GM23248 (cell line): Measurements from ENCODE around the gene MCF2L. TPM values are rescaled to one million over a fixed set of nuclear protein-coding genes. Genes with fewer than 3 reads are reported as not detected.

ENCODE experiments used
- DNase-seq: peaks from one replicate; pipeline ENCODE4 v3.0.0-alpha.2; 2015
- H2AFZ ChIP-seq: fragments of 200-600 bp; sonication (generic); 2 replicates; pipeline ENCODE4 v1.6.1; 2016; ENCODE audit warnings: antibody characterized with exemption
- H3F3A ChIP-seq: fragments of 200-600 bp; sonication (generic); 2 replicates; pipeline ENCODE4 v1.6.1; 2016; ENCODE audit warnings: mild to moderate bottlenecking, antibody characterized with exemption, mixed run types; ENCODE audit not compliant: insufficient read depth
- H3K27ac ChIP-seq: fragments of 200-600 bp; sonication (generic); 2 replicates; pipeline ENCODE4 v1.5.1; 2016; ENCODE audit warnings: mild to moderate bottlenecking
- H3K27me3 ChIP-seq: fragments of 200-600 bp; sonication (generic); replicated peaks from 2 replicates; pipeline ENCODE4 v1.6.1; 2016; ENCODE audit warnings: mild to moderate bottlenecking; ENCODE audit not compliant: insufficient read depth
- H3K36me3 ChIP-seq: fragments of 200-600 bp; sonication (generic); 2 replicates; pipeline ENCODE4 v1.6.1; 2016; ENCODE audit warnings: low read depth, mild to moderate bottlenecking
- H3K4me1 ChIP-seq: fragments of 200-600 bp; sonication (generic); 2 replicates; pipeline ENCODE4 v1.6.1; 2016; ENCODE audit warnings: mild to moderate bottlenecking; ENCODE audit not compliant: insufficient read depth
- H3K4me2 ChIP-seq: fragments of 200-600 bp; sonication (generic); one replicate; pipeline ENCODE4 v1.6.1; 2016; ENCODE audit warnings: mild to moderate bottlenecking; ENCODE audit not compliant: unreplicated experiment
- H3K4me3 ChIP-seq: fragments of 200-600 bp; sonication (generic); 2 replicates; pipeline ENCODE4 v1.5.1; 2016; ENCODE audit warnings: mild to moderate bottlenecking
- H3K79me2 ChIP-seq: fragments of 200-600 bp; sonication (generic); 2 replicates; pipeline ENCODE4 v1.6.1; 2016; ENCODE audit warnings: mild to moderate bottlenecking; ENCODE audit not compliant: insufficient read depth
- H3K9ac ChIP-seq: fragments of 200-600 bp; sonication (generic); 2 replicates; pipeline ENCODE4 v1.6.1; 2016; ENCODE audit warnings: mild to moderate bottlenecking
- H3K9me2 ChIP-seq: fragments of 200-600 bp; sonication (generic); 2 replicates; pipeline ENCODE4 v1.6.1; 2016; ENCODE audit warnings: mixed run types, mild to moderate bottlenecking, moderate library complexity; ENCODE audit not compliant: insufficient read depth
- H3K9me3 ChIP-seq: fragments of 200-600 bp; sonication (generic); one replicate; pipeline ENCODE4 v1.6.1; 2017; ENCODE audit warnings: low read depth
- H4K20me1 ChIP-seq: fragments of 200-600 bp; sonication (generic); 2 replicates; pipeline ENCODE4 v1.6.0; 2016; ENCODE audit not compliant: insufficient read depth
- EZH2 ChIP-seq: fragments of 200-600 bp; sonication (generic); IDR thresholded peaks from 2 replicates; pipeline ENCODE4 v1.6.1; 2018; ENCODE audit warnings: antibody characterized with exemption, mild to moderate bottlenecking; ENCODE audit not compliant: insufficient read depth, poor library complexity, severe bottlenecking
- EZH2phosphoT487 ChIP-seq: fragments of 200-600 bp; sonication (generic); IDR thresholded peaks from 2 replicates; pipeline ENCODE4 v1.6.1; 2018; ENCODE audit warnings: antibody characterized with exemption, moderate library complexity, mild to moderate bottlenecking, low read depth; ENCODE audit not compliant: insufficient read depth
- WGBS, 2 experiments: methylation state at CpG; one replicate each; pipeline ENCODE4 v1.1.6; 2015 to 2017; ENCODE audit warnings: low lambda C conversion rate in 2 of 2, low coverage in 1 of 2; ENCODE audit errors: missing lambda C conversion rate in 2 of 2; 5-methylcytosine and 5-hydroxymethylcytosine counted together
- in situ Hi-C: fragments of 300-500 bp; cut with MboI; formaldehyde crosslinking; loops from 2 replicates; pipeline ENCODE4 v1.15.0; 2020
- polyA plus RNA-seq: library from polyadenylated mRNA; unstranded; fragments of >200 nt; fragmentation: Nextera tagmentation; extraction: Ambion mirVana; gene quantifications from 2 replicates; pipeline ENCODE4 v1.2.1, GENCODE V29; 2016
- total RNA-seq: library from RNA; depleted of rRNA; stranded (reverse); fragments of >200 nt; shearing (Covaris generic); gene quantifications from 2 replicates; pipeline ENCODE4 v1.2.3, GENCODE V29; 2014

MCF2L gene
- total and polyA plus RNA-seq, 2 experiments from 2014 or later = not detected

- peak overlapping the region; percentile 39 for H3K4me3 ChIP-seq
- no peak overlapping the region for H3K27ac ChIP-seq
- in situ Hi-C loops = no loop called here
- no peaks in the 10 kb centered on the region for H4K20me1 ChIP-seq
- H3K9me3 ChIP-seq = no peaks in the 10 kb centered on the region
- H3K36me3 ChIP-seq = no peaks in the 10 kb centered on the region
- WGBS, 2 experiments = 34 to 41% methylated on average over 27 of the region's 27 CpGs
- no peaks in the 10 kb centered on the region for H3K4me1 ChIP-seq
- peaks cover 34% of the 10 kb centered on the region for H3K27me3 ChIP-seq
- H3K9ac ChIP-seq = no peak overlapping the region
- H3K79me2 ChIP-seq = no peaks in the 10 kb centered on the region
- H3K4me2 ChIP-seq = no peak overlapping the region
- DNase-seq = peak; percentile 69
- TF ChIP-seq EZH2phosphoT487 (no peak), EZH2 (no peak)
- no peaks in the 10 kb centered on the region for H3K9me2 ChIP-seq
- no peaks in the 10 kb centered on the region for H3F3A ChIP-seq
- 0 out of 2 replicates have a peak overlapping the region, but pooled peaks have one; percentile 52 for H2AFZ ChIP-seq
Observed at GRCh38 chr13:113044391-113045114, 75.5 kb downstream of the MCF2L start.

- DNase-seq = no peak
- in situ Hi-C loops = no loop called here
- no peaks in the 10 kb centered on the region for H3K9me2 ChIP-seq
- TF ChIP-seq EZH2 = no peak
- TF ChIP-seq EZH2phosphoT487 = no peak
- no peak overlapping the region for H3K27ac ChIP-seq
- peaks cover 37% of the 10 kb centered on the region for H3K27me3 ChIP-seq
- H3K36me3 ChIP-seq = no peaks in the 10 kb centered on the region
- 63 to 66% methylated on average over 27 to 30 of the region's 32 CpGs for WGBS, 2 experiments
- no peak overlapping the region for H2AFZ ChIP-seq
- no peaks in the 10 kb centered on the region for H3K79me2 ChIP-seq
- H3K9me3 ChIP-seq = no peaks in the 10 kb centered on the region
- no peak overlapping the region for H3K9ac ChIP-seq
- H3K4me2 ChIP-seq = no peak overlapping the region
- no peaks in the 10 kb centered on the region for H3F3A ChIP-seq
- no peaks in the 10 kb centered on the region for H4K20me1 ChIP-seq
- H3K4me1 ChIP-seq = no peaks in the 10 kb centered on the region
- no peak overlapping the region for H3K4me3 ChIP-seq
Observed at GRCh38 chr13:113045251-113046127, 76.5 kb downstream of the MCF2L start.

- Histone ChIP-seq H3K4me2 (no peak overlapping the region), H3K79me2 (no peaks in the 10 kb centered on the region)
- 83 to 86% methylated on average over 30 of the region's 30 CpGs for WGBS, 2 experiments
Observed at GRCh38 chr13:113046128-113046882, 77.3 kb downstream of the MCF2L start.

GRCh38 chr13:113046883-113047244 lies 77.8 kb downstream of the MCF2L start:
- no peaks in the 10 kb centered on the region for H3K4me1 ChIP-seq
- H3K27me3 ChIP-seq = peaks cover 48% of the 10 kb centered on the region
- in situ Hi-C loops = no loop called here
- TF ChIP-seq EZH2 (no peak), EZH2phosphoT487 (no peak)
- no peak overlapping the region for H2AFZ ChIP-seq
- no peaks in the 10 kb centered on the region for H3K9me2 ChIP-seq
- H3K79me2 ChIP-seq = no peaks in the 10 kb centered on the region
- H3K4me2 ChIP-seq = no peak overlapping the region
- no peak for DNase-seq
- H4K20me1 ChIP-seq = no peaks in the 10 kb centered on the region
- no peak overlapping the region for H3K9ac ChIP-seq
- H3K4me3 ChIP-seq = no peak overlapping the region
- H3K36me3 ChIP-seq = no peaks in the 10 kb centered on the region
- no peaks in the 10 kb centered on the region for H3K9me3 ChIP-seq
- H3F3A ChIP-seq = no peaks in the 10 kb centered on the region
- H3K27ac ChIP-seq = no peak overlapping the region
- WGBS, 2 experiments = 56 to 62% methylated on average over 13 of the region's 13 CpGs

More at GRCh38 chr13:113046128-113046882, 77.3 kb downstream of the MCF2L start:
- Histone ChIP-seq H3K9ac (no peak overlapping the region), H3K4me1 (no peaks in the 10 kb centered on the region), H3K27me3 (peaks cover 42% of the 10 kb centered on the region), H3K36me3 (no peaks in the 10 kb centered on the region), H3K9me3 (no peaks in the 10 kb centered on the region), H3F3A (no peaks in the 10 kb centered on the region), H2AFZ (no peak overlapping the region), H3K4me3 (no peak overlapping the region), H3K27ac (no peak overlapping the region), H3K9me2 (no peaks in the 10 kb centered on the region), H4K20me1 (no peaks in the 10 kb centered on the region)
- TF ChIP-seq EZH2 (no peak), EZH2phosphoT487 (no peak)
- DNase-seq = no peak
- in situ Hi-C loops = no loop called here
